Measurements from ENCODE around the gene FSTL4. TPM values are rescaled to one million over a fixed set of nuclear protein-coding genes. Genes with fewer than 3 reads are reported as not detected.

The FSTL4 gene
- total RNA-seq, 1 donor from 2014 or later = not detected

DNA sequence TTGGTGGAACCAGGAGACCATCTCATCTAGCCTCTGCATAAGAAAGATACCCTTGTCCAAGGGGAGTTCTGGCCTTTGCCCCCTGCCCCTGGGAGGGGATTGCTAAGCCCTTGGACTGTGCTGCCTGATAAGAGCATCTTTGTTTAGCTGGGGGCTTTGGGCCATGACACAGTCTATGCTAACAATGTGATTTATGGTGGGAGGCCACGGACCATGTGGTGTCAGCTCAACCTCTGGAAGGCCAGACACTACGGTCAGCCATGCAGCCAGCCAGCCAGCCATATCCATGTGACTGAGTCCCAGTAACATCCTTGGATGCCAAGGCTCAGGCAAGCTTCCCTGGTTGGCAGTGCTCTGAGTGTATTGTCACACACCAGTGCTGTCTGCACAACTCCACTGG lies 244.4 kb downstream of the FSTL4 start:
- intact Hi-C loops (cut with micrococcal nuclease) = no loop called here
- DNase-seq (no peak), ATAC-seq (no peak)

DNA sequence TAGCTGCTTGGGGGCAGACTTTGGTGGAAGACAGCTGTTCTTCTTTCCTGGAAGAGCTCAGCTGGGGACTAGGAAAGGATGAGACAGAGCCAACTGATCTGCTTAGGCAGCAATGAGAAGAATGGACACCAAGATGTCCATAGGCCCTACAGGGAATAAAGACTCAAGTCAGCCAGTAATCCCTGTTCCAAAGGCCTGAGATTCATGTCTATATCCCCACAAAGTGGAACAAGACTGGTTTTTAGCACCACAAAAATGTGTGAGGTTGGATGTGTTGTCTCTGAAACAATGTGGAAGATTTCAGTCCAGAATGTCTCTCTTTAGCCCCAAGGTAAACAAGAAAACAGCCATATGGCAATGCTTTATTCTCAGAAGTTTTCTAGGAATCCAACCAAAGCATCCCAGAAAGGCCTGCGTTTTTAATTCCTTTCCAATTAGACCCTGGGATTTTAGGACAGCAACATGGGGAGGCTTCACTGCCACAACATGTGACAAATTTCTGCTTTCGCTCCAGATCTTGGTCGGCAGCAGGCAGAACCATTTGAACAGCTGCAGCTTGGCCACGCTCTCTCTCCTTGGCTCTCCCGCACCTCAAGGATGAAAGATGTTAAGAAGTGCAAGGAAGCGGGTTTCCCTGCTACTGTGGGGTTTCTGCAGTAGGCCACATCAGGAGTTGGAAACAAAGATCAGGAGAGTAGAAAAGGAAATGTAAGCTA lies 245.1 kb downstream of the FSTL4 start:
- peak; percentile 63 for ATAC-seq
- intact Hi-C loops (cut with micrococcal nuclease) = no loop called here
- DNase-seq = no peak

DNA sequence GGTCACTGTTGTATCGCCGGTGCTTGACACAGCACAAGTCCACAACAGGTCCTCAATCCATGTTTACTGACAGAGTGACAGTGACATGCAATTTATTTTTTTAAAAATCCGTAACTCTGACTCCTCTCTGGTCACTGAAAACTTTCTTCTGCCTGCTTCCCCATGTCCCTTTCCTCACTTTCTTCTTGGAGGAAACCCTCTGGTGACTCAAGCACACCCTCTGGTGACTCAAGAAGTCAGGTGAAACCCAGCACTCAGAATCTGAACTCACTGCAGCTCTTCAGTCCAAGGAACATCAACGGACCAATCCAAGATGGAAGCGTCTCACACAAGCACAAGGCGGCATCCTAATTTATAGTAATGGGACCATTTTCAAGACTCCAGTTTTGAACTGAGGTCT lies 245.9 kb downstream of the FSTL4 start:
- no peak for ATAC-seq
- DNase-seq = no peak
- intact Hi-C loops (cut with micrococcal nuclease) = no loop called here

DNA sequence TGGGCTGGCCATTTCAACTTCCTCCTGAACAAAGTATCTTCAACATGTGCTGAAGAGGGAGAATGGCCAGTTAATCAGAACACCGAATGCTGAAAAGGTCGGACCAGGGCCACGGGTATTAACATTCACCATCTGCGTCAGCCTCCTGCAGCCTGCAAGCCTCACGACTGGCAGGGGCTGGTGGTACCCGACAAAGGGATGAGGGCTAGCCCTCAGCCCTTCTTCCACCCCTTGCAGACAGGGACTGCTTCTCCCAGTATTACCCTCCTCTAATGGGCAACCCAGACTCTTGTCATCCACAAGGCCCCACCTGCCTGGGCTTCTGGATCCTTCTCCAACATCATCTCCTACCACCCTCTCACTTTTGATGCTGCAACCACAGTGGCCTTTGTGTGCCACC lies 246.6 kb downstream of the FSTL4 start:
- ATAC-seq = no peak
- intact Hi-C loops (cut with micrococcal nuclease) = no loop called here

DNA sequence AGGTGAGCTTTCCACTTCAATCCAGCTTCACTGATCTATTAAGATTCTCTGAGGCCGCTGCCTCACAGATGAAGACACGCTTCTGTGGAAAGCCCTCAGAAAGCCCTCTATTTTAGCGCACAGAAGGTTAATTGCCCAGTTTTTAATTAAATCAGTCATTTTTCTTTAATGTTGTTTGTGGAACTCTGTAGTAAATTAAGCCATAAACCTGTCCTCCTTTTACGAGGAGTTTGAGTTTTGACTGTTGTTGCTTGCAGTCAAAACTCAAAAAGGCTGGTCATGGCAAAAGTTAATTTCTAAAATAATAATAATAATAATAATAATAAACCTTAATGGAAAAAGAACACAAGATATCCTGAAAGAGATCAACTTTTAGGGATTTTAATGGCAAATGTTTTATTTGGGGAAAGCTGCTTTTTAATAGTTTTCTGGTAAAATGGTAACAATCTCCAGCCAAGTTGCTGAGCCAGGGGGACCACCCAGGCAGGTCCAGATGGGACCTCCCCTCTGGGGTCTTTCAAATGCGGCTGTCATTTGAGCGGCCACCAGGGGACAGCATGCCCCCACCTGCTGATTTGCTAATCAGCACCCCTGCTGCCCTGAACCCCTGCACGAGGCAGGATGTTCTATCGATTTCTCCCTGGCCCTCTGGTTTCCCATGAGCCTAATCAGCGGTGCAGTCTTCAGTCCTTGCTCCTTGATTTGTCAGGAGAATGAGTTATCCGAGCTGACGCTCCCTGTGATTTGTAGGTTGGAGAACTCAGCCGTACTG lies 247.2 kb downstream of the FSTL4 start:
- ATAC-seq (no peak), DNase-seq (no peak)
- intact Hi-C loops (cut with micrococcal nuclease) = no loop called here

More for the DNA sequence above, 246.6 kb downstream of the FSTL4 start:
- DNase-seq = no peak

GRCh38 chr5:133363807-133364587 lies 248.3 kb downstream of the FSTL4 start:
- no peak for DNase-seq
- no peak for ATAC-seq
- intact Hi-C loops (cut with micrococcal nuclease) = no loop called here

DNA sequence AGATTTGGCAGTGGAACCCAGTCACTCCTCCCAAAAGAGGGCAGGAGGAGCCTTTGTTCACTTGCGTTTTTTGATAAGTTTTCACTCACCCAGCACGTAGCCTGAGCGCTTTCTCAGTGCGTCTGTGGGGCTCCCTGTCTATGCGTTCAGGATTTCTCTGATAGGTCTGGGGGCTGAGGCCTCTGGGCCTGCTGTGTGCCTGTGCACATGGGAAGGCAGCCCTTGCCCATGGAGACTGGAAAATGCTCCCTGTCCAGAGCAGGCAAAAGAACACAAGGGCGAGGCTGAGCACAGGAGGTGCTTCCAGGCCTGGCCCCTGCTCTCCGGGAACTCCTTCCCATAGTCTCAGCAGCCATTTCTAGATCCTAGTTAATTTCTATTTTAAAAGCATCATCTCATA lies 249.9 kb downstream of the FSTL4 start:
- ATAC-seq = no peak
- intact Hi-C loops (cut with micrococcal nuclease) = no loop called here

GRCh38 chr5:133361922-133362321 lies 250.4 kb downstream of the FSTL4 start:
- DNase-seq (no peak), ATAC-seq (no peak)

More for the DNA sequence above, 249.9 kb downstream of the FSTL4 start:
- DNase-seq = no peak

GRCh38 chr5:133360693-133361472 lies 251.5 kb downstream of the FSTL4 start:
- no peak for DNase-seq
- ATAC-seq = no peak
- intact Hi-C loops (cut with micrococcal nuclease) = no loop called here

More at GRCh38 chr5:133361922-133362321, 250.4 kb downstream of the FSTL4 start:
- intact Hi-C loops (cut with micrococcal nuclease) = no loop called here

- intact Hi-C loops (cut with micrococcal nuclease) = no loop called here
- DNase-seq (no peak), ATAC-seq (no peak)
Measured at GRCh38 chr5:133359861-133360260, 252.5 kb downstream of the FSTL4 start.

- intact Hi-C loops (cut with micrococcal nuclease) = no loop called here
- ATAC-seq (no peak), DNase-seq (no peak)
Measured at GRCh38 chr5:133358271-133358670, 254.1 kb downstream of the FSTL4 start.

- DNase-seq = no peak
- intact Hi-C loops (cut with micrococcal nuclease) = no loop called here
- no peak for ATAC-seq
Measured at GRCh38 chr5:133357758-133358157, 254.6 kb downstream of the FSTL4 start.

DNA sequence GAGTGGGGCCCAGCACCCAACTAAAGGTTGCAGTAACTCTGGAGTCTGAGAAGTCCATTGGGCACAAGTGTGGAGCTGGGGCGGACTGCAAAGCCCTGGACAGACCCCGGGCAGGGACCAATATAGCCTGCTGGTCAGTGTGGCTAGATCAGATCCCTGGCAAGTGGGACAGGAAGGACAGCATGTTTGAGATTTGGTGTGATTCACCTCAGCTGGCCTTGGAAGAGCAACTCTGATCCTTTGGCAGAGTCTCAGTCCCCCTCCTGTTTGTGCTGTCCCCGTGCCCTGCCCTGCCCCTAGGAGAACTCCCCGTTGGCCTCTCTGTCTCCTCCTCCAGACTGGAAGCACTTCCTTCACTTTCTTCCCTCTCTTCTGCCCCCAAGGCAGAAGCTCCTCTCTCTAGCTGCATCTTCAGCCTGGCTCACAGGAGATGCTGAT lies 255.3 kb downstream of the FSTL4 start:
- no peak for ATAC-seq
- intact Hi-C loops (cut with micrococcal nuclease) = no loop called here
- no peak for DNase-seq

DNA sequence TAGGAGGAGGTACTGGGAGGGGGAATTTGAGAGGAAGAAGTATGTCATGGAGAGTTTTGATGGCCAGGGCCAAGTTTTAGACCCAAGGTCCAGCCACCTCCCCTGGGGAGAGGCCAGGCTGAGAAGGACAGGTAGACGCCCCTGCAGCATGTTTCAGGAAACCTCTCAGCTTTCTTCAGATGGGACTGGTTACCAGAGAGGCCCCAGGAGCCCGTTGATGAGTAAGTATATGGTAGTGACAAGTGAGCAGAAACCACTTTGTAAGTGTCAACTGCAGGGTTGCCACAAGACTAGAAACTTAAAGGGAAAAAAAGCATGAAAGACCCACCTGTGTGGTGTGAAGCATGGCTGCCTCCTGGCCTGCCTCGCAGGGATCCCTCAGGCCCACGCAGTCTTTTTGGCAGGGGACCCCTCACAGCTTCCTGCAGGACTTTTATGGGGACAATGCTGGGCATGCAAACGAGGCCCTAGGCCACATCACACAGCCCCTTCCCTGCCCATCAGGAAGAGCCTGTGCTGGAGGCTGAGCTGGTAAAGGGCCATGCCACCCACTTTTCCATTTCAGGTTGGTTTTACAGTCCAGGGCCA lies 255.9 kb downstream of the FSTL4 start:
- intact Hi-C loops (cut with micrococcal nuclease) = no loop called here
- DNase-seq (no peak), ATAC-seq (no peak)

- ATAC-seq = no peak
- intact Hi-C loops (cut with micrococcal nuclease) = no loop called here
- DNase-seq = no peak
Measured at GRCh38 chr5:133354323-133355185, 257.8 kb downstream of the FSTL4 start.

GRCh38 chr5:133353741-133354140 lies 258.6 kb downstream of the FSTL4 start:
- intact Hi-C loops (cut with micrococcal nuclease) = no loop called here
- no peak for DNase-seq
- peak; percentile 26 for ATAC-seq

GRCh38 chr5:133348406-133348805 lies 263.9 kb downstream of the FSTL4 start:
- intact Hi-C loops (cut with micrococcal nuclease) = no loop called here
- ATAC-seq (no peak), DNase-seq (no peak)

DNA sequence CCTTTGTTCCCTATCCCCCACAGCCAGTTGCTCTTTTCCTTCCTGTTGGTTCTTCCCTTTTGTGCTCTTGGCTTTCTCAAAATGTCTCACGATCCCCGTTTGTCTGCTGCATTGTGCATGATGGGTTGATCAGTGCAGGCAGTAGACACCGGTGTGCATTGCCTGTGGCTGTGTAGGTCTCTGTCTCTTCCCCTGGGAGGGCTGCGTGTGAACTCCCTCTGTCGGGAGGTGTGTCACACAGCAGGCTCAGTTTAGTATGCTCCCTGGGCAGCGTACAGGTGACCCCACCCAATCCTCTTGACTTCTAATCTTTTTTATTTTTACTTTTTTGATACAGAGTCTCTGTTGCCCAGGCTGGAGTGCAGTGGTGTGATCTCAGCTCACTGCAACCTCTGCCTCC lies 265.3 kb downstream of the FSTL4 start:
- intact Hi-C loops (cut with micrococcal nuclease) = no loop called here
- ATAC-seq (peak; percentile 41), DNase-seq (no peak)

Data from left ventricle myocardium superior (tissue), 1 donor.